Dendritic cell treated with granulocyte-macrophage colony-stimulating factor and Interleukin-4, amounts not matched to agents 40 ng/mL and 50 ng/mL, for 4 days (primary cell): ENCODE measurements around the gene ETDC.
A peak's percentile ranks its signal among the peaks of the same experiment; 100 is the strongest.
"Not testable (repeated sequence)": the region's sequence is repeated elsewhere in the genome, so short reads cannot be mapped to it uniquely, and the experiment has no call there.

Source experiments
- H3K27ac Mint-ChIP-seq: one replicate; pipeline ENCODE4 v1.8.0; 2022; ENCODE audit warnings: mild to moderate bottlenecking, mixed read lengths
- H3K27me3 Mint-ChIP-seq: one replicate; pipeline ENCODE4 v1.8.0; 2022; ENCODE audit warnings: mild to moderate bottlenecking, mixed read lengths
- H3K36me3 Mint-ChIP-seq: one replicate; pipeline ENCODE4 v1.8.0; 2022; ENCODE audit warnings: low read depth, mixed read lengths
- H3K4me1 Mint-ChIP-seq: one replicate; pipeline ENCODE4 v1.8.0; 2022; ENCODE audit warnings: low read depth, mixed read lengths
- H3K4me3 Mint-ChIP-seq: one replicate; pipeline ENCODE4 v1.8.0; 2022; ENCODE audit warnings: mild to moderate bottlenecking, moderate library complexity, mixed read lengths
- H3K9me3 Mint-ChIP-seq: one replicate; pipeline ENCODE4 v1.8.0; 2022; ENCODE audit warnings: mixed read lengths
- intact Hi-C: fragments of 100-400 bp; cut with micrococcal nuclease; formaldehyde crosslinking; loops from one replicate; pipeline ENCODE4 v1.15.0; 2022

The ETDC gene

DNA sequence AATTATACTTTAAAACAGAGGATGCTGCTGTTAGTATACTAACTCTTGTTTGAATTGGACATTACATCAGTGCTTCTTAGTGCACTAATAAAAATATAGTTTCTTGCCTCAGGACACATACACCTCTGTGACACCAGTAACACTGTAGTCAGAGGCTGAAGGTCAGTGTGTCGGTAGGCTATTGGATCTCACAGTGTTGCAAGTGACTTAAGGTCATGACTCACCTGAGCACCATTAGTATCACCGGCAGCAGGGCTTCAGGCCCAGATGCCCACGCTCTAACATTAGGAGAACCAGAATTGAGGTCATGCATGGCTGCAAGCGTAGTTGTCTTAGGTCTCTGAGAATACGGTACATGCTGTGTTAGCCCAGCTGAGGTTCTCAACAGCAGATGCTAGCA, 15.2 kb downstream of the ETDC start:
- H3K4me3 Mint-ChIP-seq = no peak overlapping the region
- peaks cover 27% of the 10 kb centered on the region for H3K9me3 Mint-ChIP-seq
- peaks cover 31% of the 10 kb centered on the region for H3K36me3 Mint-ChIP-seq
- no peaks in the 10 kb centered on the region for H3K27me3 Mint-ChIP-seq
- peaks cover 5% of the 10 kb centered on the region for H3K4me1 Mint-ChIP-seq
- intact Hi-C loops = no loop called here
- no peak overlapping the region for H3K27ac Mint-ChIP-seq

DNA sequence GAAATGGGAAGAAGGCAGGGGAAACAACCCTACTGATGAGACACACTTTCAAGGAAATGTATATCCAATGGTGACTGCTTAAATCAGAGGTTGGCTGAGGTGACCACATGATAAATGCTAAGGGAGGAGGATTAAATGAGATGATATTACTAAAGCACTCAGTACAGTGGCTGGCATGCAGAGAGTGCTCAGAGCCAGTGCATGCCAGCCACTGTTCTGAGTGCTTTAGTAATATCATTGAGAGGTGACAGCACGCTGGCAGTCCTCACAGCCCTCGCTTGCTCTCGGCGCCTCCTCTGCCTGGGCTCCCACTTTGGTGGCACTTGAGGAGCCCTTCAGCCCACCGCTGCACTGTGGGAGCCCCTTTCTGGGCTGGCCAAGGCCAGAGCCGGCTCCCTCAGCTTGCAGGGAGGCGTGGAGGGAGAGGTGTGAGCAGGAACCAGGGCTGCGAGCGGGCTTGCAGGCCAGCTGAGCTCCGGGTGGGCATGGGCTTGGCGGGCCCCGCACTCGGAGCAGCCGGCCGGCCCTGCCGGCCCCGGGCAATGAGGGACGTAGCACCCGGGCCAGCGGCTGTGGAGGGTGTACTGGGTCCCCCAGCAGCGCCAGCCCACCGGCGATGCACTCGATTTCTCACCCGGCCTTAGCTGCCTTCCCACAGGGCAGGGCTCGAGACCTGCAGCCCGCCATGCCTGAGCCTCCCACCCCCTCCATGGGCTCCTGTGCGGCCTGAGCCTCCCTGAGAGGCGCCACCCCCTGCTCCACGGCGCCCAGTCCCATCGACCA, 15.9 kb downstream of the ETDC start:
- Mint-ChIP-seq H3K9me3 (peaks cover 27% of the 10 kb centered on the region), H3K36me3 (peaks cover 36% of the 10 kb centered on the region)
- intact Hi-C loops = not testable (repeated sequence)

DNA sequence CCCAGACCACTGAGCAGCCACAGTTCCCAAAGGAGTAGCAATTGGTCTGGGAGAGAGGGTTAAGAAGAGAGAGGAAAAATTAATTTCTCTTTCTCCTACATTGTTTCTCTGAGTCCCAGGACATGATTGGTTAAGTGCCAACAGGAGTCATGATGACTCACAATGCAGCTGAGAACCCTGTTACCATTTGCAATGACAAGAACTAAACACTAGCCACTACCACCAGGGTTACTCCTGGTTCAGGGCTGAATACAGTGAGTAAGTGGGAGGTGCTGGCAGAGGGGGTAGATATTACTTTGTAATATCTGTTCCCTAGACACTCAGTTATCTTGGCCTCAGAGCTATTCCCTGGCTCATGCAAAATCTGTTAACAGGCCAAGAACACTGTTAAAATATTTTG, 18.0 kb downstream of the ETDC start:
- peaks cover 13% of the 10 kb centered on the region for H3K9me3 Mint-ChIP-seq
- no peaks in the 10 kb centered on the region for H3K27me3 Mint-ChIP-seq
- intact Hi-C loops = no loop called here
- H3K36me3 Mint-ChIP-seq = peaks cover 34% of the 10 kb centered on the region
- H3K27ac Mint-ChIP-seq = no peak overlapping the region
- H3K4me3 Mint-ChIP-seq = no peak overlapping the region
- H3K4me1 Mint-ChIP-seq = peaks cover 16% of the 10 kb centered on the region

More for the DNA sequence above, 15.9 kb downstream of the ETDC start:
- not testable (repeated sequence) for H3K4me3 Mint-ChIP-seq, H3K27ac Mint-ChIP-seq, H3K4me1 Mint-ChIP-seq, H3K27me3 Mint-ChIP-seq

DNA sequence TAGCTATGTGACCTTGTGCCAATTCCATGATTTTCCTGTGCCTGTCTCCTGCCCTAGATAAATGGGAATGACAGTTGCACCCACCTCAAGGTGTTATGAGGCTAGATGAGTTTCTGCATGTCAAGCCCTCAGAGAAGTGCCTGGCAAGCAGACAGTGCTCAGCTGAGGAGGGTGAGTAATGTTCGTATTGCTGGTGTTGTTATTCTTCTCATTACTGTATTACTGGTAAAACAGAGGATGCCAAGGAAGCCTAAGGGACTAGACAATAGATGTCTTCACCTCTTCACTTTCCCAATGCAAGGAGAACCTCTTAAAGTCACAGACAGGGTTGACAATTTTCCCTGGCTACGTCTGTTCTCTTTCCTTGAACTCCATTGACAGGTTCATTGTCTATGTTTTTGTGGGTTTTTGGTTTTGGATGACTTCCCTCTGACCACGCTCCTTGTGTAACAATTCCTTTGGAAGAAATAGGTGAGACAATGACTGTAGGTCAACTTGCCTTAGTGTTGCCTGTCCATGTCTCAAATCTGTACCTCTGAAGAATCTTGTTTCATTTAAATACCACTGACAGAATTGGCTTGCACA, 19.2 kb downstream of the ETDC start:
- Mint-ChIP-seq H3K4me1 (peaks cover 16% of the 10 kb centered on the region), H3K4me3 (no peak overlapping the region), H3K9me3 (peaks cover 8% of the 10 kb centered on the region), H3K27me3 (no peaks in the 10 kb centered on the region), H3K36me3 (peaks cover 36% of the 10 kb centered on the region), H3K27ac (no peak overlapping the region)
- intact Hi-C loops = no loop called here

DNA sequence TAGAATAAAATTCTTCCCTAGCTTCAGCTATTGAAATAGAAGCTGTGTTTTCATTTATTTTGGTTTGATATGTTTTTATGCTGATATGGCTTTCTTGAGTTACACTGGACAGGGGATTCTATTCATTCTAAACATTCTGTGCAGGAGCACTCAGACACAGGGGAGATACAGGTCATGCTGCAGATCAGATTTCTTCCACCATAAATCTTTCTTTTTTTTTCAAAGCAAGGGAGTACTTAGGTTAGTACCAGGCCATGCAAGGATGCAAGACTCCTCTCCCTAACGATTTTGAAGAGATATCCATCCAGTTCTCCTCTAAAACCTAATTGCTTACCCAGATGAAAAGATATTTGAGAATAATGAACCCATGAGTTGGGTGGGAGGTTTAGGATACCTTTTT, 21.4 kb downstream of the ETDC start:
- Mint-ChIP-seq H3K4me3 (no peak overlapping the region), H3K36me3 (peaks cover 54% of the 10 kb centered on the region), H3K27me3 (no peaks in the 10 kb centered on the region), H3K27ac (no peak overlapping the region), H3K9me3 (peaks cover 8% of the 10 kb centered on the region), H3K4me1 (peaks cover 25% of the 10 kb centered on the region)
- intact Hi-C loops = no loop called here

DNA sequence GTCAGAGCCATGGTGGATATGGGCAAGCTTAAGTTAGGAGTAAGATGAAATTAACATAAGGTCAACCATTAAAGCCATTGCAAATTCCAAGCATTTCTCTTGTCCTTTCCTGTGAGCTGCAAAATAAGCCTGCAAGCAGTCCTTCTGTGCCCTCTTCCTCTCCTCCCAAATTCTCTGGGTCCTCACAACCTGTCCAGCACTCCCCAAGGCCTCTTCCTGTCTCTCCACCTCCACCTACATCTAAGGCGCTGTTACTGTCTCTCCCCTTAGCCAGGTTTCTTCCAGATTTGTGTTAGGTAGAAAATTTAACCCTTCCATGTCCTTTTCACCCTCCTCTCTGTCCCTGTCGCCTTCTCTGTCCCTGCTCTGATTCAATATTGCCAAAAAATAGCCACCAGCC, 22.2 kb downstream of the ETDC start:
- H3K4me1 Mint-ChIP-seq = peaks cover 28% of the 10 kb centered on the region
- intact Hi-C loops = no loop called here
- peaks cover 56% of the 10 kb centered on the region for H3K36me3 Mint-ChIP-seq
- H3K9me3 Mint-ChIP-seq = peaks cover 4% of the 10 kb centered on the region
- no peak overlapping the region for H3K4me3 Mint-ChIP-seq
- no peaks in the 10 kb centered on the region for H3K27me3 Mint-ChIP-seq
- no peak overlapping the region for H3K27ac Mint-ChIP-seq

DNA sequence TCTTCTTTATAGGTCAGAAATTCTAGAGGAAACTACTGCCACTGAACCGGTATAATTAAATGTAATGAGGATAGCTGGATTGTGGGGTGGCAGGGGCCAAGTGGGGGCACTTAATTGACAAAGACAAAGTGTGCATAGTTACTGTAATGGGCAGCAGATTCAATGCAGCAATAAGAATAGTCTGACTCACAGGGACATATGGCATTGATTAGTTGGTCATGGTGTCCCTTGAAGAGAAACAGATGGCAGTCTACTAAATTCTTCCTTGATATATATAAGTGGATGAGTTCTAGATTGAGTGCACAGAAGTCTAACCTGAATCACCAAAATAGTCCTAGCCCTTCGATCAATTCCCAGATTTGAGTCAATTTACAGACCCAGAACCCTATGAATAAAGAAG, 31.6 kb downstream of the ETDC start:
- H3K36me3 Mint-ChIP-seq = peaks cover 42% of the 10 kb centered on the region
- peaks cover 61% of the 10 kb centered on the region for H3K4me1 Mint-ChIP-seq
- intact Hi-C loops = no loop called here
- no peak overlapping the region for H3K27ac Mint-ChIP-seq
- no peaks in the 10 kb centered on the region for H3K9me3 Mint-ChIP-seq
- no peaks in the 10 kb centered on the region for H3K27me3 Mint-ChIP-seq
- no peak overlapping the region for H3K4me3 Mint-ChIP-seq

DNA sequence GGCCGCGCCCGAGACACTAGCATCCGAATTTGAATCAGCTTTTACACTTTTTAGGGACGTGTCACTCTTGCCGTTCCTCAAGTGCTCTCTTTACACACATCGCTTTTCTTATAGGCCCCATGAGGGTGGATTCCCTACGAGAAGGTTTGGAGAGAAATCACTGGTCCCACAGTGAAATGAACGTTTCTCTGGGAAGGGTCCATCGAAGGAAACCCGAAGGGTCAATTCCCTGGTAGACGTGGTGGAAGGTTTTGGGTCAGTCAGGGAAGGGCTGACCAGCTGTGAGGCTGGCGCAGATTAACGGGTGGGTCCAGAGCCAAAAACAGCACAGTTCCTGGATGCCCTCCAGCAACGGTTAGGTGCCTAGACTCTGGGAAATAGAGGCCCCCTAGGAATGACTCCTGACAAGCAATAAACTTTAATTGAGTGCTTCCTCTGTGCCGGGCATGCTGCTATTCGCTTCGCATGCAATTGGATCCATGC, 35.9 kb downstream of the ETDC start:
- intact Hi-C loops = loop anchor here (5.0 kb wide), 1 partner anchor 77 kb away; the partner anchor contains the start of gene SMIM10L2A
- H3K4me3 Mint-ChIP-seq = peak overlapping the region; percentile 86
- H3K4me1 Mint-ChIP-seq = peaks cover 47% of the 10 kb centered on the region
- H3K27ac Mint-ChIP-seq = peak overlapping the region; percentile 98
- peaks cover 26% of the 10 kb centered on the region for H3K36me3 Mint-ChIP-seq
- H3K9me3 Mint-ChIP-seq = no peaks in the 10 kb centered on the region
- H3K27me3 Mint-ChIP-seq = no peaks in the 10 kb centered on the region

DNA sequence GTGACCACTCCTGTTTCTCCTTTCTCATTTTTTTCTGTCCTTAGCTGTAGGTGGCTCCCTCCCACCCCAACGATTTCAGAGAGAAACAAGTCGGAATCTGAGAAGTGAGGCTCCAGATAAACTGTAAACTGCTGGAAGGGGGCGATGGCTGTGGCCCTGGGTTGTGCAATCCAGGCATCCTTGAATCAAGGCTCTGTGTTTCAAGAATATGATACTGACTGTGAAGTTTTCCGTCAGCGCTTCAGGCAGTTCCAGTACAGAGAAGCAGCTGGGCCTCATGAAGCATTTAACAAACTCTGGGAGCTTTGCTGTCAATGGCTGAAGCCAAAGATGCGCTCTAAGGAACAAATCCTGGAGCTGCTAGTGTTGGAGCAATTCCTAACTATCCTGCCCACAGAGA, 37.7 kb downstream of the ETDC start:
- Mint-ChIP-seq H3K36me3 (peaks cover 41% of the 10 kb centered on the region), H3K4me3 (peak overlapping the region; percentile 20), H3K9me3 (no peaks in the 10 kb centered on the region), H3K27ac (peak overlapping the region; percentile 89), H3K4me1 (peaks cover 41% of the 10 kb centered on the region), H3K27me3 (no peaks in the 10 kb centered on the region)
- intact Hi-C loops = loop anchor here (5.0 kb wide), 1 partner anchor 75 kb away; the partner anchor contains the start of gene SMIM10L2A

DNA sequence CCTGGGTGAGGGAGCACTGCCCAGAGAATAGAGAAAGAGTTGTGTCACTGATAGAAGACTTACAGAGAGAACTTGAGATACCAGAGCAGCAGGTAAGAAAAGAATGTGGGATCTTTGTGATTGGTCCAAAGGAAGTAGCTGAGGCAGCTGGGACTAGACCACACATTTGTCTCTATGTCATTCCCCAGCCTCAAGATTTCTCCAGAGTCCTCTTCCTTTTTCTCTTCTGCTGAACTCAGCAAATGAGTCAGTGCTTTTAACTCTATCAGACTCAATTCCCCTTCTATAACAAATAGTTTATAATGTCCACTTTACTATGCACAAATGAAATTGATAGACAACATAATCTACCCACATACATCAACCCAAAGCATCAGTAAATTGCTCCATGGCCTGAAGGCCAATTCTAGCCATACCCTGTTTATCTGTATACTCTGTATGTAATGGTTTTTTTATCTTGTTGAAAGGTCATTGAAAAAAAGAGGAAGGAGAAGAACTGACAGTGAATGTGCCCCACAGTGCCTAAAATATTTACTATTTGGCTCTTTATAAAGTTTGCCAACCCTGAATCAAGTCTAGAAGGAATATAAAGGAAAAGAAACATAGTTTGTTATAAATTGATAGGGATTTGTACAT, 38.2 kb downstream of the ETDC start:
- Mint-ChIP-seq H3K27ac (peak overlapping the region; percentile 89), H3K36me3 (peaks cover 40% of the 10 kb centered on the region), H3K9me3 (no peaks in the 10 kb centered on the region), H3K4me3 (no peak overlapping the region), H3K27me3 (no peaks in the 10 kb centered on the region), H3K4me1 (peaks cover 36% of the 10 kb centered on the region)
- intact Hi-C loops = loop anchor here (5.0 kb wide), 1 partner anchor 75 kb away; the partner anchor contains the start of gene SMIM10L2A

DNA sequence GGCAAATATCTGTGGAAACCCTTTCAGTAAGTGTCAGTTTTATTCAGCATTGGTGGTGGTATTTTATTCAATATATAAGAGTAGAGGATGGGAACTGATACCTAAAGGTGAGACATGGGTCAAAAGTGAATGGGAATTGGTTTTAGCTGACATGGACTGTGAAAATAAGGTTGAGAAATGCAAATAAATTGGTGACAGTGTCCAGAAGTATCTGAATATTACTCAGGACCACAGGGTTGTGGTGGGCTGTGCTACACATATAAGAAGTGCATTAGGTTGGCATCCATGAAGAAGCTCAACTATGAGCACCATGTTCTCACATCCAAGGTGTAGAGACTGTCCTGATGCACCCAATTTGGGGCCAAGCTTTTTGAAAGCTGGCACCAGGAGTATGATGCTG, 45.0 kb downstream of the ETDC start:
- Mint-ChIP-seq H3K4me3 (no peak overlapping the region), H3K4me1 (peaks cover 10% of the 10 kb centered on the region), H3K9me3 (no peaks in the 10 kb centered on the region), H3K27me3 (no peaks in the 10 kb centered on the region), H3K36me3 (peaks cover 26% of the 10 kb centered on the region), H3K27ac (no peak overlapping the region)
- intact Hi-C loops = no loop called here
